T47D (cell line): ENCODE measurements around the gene LHX1.

Experiments used
- DNase-seq, 2 experiments: peaks; one replicate each; pipeline versions ENCODE4 v3.0.0 to v3.0.0-alpha.2; 2011 to 2012; ENCODE audit warnings: low read depth in 1 of 2, low spot score in 1 of 2
- JUND ChIP-seq: IDR thresholded peaks from 2 replicates; pipeline ENCODE4 v1.6.1; 2012; ENCODE audit warnings: low read depth
- in situ Hi-C: cut with HindIII; loops from 2 replicates; pipeline ENCODE4 v1.10.0; 2016; ENCODE audit warnings: low sequenced_read_pairs, low pct_unique_long_range_greater_than_20kb

LHX1 gene

DNA sequence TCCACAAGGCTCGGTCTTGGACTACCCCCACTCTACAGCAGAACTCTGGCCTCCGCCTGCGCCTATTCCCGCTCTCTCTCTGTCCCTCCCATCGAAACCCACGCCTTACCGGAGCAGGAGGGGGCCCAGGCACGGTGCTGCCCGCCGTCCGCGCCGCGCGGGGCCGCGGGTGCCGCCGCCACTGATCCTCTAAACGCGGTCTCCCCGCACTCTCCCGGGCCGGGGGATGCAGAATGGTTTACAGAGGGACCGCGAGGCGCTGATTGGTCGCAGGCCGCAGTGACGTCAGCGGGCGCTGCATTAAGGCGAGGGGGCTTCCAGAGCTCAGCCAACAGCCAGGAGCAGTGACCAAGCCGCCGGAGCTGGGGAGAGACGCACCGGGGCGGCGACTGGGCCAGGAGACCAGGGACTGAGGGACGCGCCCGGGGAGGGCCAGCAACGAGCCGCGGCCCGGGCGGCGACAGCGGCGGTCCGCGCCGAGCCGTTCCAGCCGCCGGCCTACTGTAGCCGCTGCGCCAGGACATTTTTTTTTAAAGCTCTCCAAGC is 747 bp upstream of the LHX1 start:
- in situ Hi-C loops, result no loop called here
- DNase-seq, result no peak
- TF ChIP-seq JUND, result no peak

GRCh38 chr17:36937959-36938565 is 787 bp downstream of the LHX1 start:
- TF ChIP-seq JUND, result no peak
- DNase-seq, result peak in 1 of 2 experiments; percentile 61
- in situ Hi-C loops, result no loop called here

GRCh38 chr17:36938566-36939051 is 1.3 kb downstream of the LHX1 start:
- in situ Hi-C loops, result no loop called here
- no peak for DNase-seq
- no peak for TF ChIP-seq JUND

DNA sequence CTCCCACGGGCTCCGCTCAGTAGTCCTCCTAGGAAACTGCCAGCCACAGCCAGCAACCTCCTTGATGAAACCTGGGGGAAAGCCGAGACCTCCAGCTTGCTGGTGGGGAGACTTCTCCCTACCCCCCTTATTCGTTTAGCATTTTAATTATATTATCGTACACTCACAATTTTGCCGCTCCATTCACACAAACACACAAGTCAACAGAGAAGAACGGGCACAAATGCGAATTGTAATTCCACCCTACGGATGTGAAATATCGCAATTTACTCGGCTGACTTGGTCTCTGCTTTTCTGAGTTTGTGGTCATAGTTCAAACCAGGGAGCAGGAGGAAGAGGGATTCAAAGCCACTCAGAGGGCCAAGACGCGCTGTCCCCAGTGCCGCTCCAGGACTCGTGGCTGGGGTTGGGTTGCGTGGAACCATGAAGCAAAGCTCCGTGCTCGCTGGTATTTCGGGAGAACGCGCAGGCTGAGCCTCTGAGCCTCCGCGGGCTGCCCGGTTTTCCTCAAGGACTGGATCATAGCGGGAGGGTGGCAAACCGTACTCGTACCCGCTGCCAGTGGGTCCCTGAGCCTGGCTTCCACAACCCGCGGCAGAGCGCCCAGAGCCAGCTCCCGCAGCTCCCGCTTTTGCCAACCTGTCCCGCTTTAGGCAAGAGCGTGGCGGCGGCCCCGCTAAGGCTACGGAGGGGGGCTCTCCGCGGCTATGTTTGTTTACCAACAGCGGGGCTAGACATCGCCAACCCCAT is 2.0 kb downstream of the LHX1 start:
- no peak for TF ChIP-seq JUND
- in situ Hi-C loops, result no loop called here
- no peak for DNase-seq

- TF ChIP-seq JUND, result no peak
- in situ Hi-C loops, result no loop called here
- no peak for DNase-seq
Observed at GRCh38 chr17:36939802-36940312, 2.6 kb downstream of the LHX1 start.

DNA sequence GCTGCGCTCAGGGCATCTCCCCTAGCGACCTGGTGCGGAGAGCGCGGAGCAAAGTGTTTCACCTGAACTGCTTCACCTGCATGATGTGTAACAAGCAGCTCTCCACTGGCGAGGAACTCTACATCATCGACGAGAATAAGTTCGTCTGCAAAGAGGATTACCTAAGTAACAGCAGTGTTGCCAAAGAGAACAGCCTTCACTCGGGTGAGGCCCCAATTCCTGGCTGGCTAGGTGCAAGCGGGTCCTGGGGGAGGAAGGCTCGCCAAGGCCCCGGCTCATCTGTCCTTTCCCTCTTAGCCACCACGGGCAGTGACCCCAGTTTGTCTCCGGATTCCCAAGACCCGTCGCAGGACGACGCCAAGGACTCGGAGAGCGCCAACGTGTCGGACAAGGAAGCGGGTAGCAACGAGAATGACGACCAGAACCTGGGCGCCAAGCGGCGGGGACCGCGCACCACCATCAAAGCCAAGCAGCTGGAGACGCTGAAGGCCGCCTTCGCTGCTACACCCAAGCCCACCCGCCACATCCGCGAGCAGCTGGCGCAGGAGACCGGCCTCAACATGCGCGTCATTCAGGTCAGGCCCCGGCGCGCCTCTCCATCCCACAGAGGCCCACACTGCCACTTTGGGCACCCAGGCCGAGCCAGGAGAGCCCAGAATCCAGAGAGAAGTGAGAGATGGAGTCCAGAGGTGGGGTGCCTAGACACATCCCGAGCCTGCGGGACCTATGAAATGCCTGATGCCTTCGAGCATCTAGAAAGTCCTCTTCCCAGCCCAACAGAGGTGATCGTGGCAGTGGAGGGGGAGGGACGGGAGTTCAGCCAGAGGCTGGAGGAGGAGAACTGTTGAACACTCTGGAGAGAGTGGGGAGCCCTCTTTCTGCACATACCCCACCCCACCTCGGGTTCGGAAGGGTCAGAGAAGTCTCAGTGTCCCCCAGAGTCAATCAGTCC is 3.3 kb downstream of the LHX1 start:
- DNase-seq, result no peak
- no peak for TF ChIP-seq JUND
- in situ Hi-C loops, result no loop called here

- no peak for DNase-seq
- no peak for TF ChIP-seq JUND
- in situ Hi-C loops, result no loop called here
Observed at GRCh38 chr17:36941265-36942010, 4.2 kb downstream of the LHX1 start.

- in situ Hi-C loops, result no loop called here
- no peak for DNase-seq
- no peak for TF ChIP-seq JUND
Observed at GRCh38 chr17:36942019-36942599, 4.8 kb downstream of the LHX1 start.

DNA sequence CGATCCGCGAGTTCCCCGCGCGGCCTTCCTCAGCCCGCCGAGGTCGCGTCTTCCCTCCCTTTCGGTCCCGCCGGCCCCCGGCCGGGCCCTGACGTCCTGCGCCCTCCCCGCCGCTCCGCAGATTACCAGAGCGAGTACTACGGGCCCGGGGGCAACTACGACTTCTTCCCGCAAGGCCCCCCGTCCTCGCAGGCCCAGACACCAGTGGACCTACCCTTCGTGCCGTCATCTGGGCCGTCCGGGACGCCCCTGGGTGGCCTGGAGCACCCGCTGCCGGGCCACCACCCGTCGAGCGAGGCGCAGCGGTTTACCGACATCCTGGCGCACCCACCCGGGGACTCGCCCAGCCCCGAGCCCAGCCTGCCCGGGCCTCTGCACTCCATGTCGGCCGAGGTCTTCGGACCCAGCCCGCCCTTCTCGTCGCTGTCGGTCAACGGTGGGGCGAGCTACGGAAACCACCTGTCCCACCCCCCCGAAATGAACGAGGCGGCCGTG is 5.4 kb downstream of the LHX1 start:
- no peak for DNase-seq
- no peak for TF ChIP-seq JUND
- in situ Hi-C loops, result no loop called here

DNA sequence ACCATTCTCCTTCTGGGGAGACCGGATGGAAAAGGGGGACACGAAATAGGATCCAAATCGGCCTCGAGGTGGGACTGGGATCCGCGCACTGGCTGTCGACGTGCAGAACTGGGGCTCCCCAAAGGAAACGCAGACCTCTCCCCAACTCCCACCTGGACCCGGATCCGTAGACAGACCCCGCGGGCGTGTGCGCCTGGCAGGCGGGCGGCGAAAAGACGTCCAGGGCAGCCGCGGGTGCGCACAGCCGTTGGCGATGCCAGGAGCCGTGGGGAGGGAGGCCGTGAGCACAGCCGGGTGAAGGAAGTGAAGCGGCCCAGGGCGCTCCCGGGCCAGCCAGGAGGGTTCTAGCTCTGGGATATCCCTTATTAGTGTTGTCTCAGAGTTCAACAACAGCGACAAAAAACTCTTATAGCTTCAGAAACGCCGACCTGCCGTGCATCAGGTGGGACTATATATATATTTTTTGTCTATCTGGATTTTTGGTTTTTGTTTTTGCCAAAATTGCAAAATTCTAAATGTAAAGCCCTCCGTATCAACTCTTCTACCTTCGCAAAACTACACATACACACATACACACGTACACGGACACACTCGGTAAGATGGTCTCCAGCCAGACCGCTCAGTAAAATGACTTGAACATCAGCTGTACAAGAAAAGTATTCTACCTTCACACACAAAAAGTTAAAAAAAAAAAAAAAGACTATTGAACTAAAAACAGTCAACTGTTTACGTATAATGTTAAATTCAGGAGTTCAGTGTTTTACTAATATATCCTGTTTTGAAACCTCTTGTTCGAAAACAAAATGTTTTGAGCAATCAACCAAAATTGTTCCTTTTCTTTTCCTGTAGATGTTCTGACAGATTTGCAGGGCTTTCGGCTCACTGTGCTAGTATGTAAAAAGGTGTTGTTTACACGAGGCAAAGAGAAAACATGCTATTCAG is 6.2 kb downstream of the LHX1 start:
- TF ChIP-seq JUND, result no peak
- in situ Hi-C loops, result no loop called here
- DNase-seq, result peak in 1 of 2 experiments; percentile 21
